ENCODE results near the gene LY86. TPM values are rescaled to one million over a fixed set of nuclear protein-coding genes. Genes with fewer than 3 reads are reported as not detected.

LY86 gene
- total and polyA plus RNA-seq, 9 of the 15 experiments (the other 6 are each of a cell fraction or from before 2014, with no cell fraction given), result 0.08 to 0.20 TPM; not detected in 7

DNA sequence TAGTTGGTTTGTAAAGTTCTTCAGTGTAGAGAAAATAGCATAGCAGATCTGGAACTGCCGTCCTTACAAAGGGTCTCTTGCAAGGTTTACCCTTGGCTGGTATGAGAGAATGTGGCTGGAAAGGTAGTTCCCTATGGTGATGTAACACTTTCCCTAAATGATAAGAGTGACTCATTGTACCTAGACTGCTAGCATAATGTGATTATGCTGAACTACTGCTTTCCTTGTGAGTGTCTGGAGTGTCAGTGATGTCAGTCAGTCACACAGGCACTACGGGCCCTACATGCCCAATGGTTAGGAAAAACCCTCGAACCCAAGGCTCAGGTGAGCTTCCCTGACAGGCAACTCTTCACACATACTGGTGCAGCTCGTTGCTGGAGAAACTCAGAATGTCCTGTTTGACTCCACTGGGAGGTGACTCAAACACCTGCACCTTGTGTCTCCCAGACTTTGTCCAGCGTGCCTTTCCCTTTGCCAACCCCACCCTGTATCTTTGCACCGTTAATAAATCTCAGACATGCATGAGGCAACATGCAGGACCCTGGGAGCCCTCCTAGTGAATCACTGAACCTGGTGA lies 28.4 kb upstream of the LY86 start (continued):
- TF ChIP-seq, protein P1, sequence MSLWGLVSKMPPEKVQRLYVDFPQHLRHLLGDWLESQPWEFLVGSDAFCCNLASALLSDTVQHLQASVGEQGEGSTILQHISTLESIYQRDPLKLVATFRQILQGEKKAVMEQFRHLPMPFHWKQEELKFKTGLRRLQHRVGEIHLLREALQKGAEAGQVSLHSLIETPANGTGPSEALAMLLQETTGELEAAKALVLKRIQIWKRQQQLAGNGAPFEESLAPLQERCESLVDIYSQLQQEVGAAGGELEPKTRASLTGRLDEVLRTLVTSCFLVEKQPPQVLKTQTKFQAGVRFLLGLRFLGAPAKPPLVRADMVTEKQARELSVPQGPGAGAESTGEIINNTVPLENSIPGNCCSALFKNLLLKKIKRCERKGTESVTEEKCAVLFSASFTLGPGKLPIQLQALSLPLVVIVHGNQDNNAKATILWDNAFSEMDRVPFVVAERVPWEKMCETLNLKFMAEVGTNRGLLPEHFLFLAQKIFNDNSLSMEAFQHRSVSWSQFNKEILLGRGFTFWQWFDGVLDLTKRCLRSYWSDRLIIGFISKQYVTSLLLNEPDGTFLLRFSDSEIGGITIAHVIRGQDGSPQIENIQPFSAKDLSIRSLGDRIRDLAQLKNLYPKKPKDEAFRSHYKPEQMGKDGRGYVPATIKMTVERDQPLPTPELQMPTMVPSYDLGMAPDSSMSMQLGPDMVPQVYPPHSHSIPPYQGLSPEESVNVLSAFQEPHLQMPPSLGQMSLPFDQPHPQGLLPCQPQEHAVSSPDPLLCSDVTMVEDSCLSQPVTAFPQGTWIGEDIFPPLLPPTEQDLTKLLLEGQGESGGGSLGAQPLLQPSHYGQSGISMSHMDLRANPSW (CRISPR knock-in tag; IDR thresholded peaks at IDR 0.05), result no peak
- no peak for TF ChIP-seq FOXP1 (CRISPR knock-in tag; IDR thresholded peaks at IDR 0.05)
- TF ChIP-seq TCF7L2 (IDR thresholded peaks at IDR 0.05; ENCODE audit: low read depth, low read length), result no peak
- no peak for TF ChIP-seq CREB3L1 (IDR thresholded peaks at IDR 0.05; ENCODE audit: borderline replicate concordance, low read depth)
- no peak for TF ChIP-seq FOXA3 (CRISPR knock-in tag; conservative IDR thresholded peaks at IDR 0.05 in 1 of 2, IDR thresholded peaks at IDR 0.05 in 1 of 2)
- no peak for TF ChIP-seq CXXC5 (CRISPR knock-in tag; IDR thresholded peaks at IDR 0.05)
- no peak for TF ChIP-seq ZNF408 (CRISPR knock-in tag; IDR thresholded peaks at IDR 0.05; ENCODE audit: low read depth)
- 0 out of 2 replicates have a peak, but pooled peaks have one; percentile 22 for TF ChIP-seq ATF7 (IDR thresholded peaks at IDR 0.05)
- no peak for TF ChIP-seq CBFB (CRISPR knock-in tag; IDR thresholded peaks at IDR 0.05)
- no peak for TF ChIP-seq ZBTB33 (CRISPR knock-in tag; IDR thresholded peaks at IDR 0.05)
- no peak for TF ChIP-seq SMAD2 (IDR thresholded peaks at IDR 0.05; ENCODE audit: low read depth, low read length)
- TF ChIP-seq C11orf30 (IDR thresholded peaks at IDR 0.05; ENCODE audit: low read depth), result no peak
- TF ChIP-seq, protein P2, sequence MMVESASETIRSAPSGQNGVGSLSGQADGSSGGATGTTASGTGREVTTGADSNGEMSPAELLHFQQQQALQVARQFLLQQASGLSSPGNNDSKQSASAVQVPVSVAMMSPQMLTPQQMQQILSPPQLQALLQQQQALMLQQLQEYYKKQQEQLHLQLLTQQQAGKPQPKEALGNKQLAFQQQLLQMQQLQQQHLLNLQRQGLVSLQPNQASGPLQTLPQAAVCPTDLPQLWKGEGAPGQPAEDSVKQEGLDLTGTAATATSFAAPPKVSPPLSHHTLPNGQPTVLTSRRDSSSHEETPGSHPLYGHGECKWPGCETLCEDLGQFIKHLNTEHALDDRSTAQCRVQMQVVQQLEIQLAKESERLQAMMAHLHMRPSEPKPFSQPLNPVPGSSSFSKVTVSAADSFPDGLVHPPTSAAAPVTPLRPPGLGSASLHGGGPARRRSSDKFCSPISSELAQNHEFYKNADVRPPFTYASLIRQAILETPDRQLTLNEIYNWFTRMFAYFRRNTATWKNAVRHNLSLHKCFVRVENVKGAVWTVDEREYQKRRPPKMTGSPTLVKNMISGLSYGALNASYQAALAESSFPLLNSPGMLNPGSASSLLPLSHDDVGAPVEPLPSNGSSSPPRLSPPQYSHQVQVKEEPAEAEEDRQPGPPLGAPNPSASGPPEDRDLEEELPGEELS (CRISPR knock-in tag; IDR thresholded peaks at IDR 0.05; ENCODE audit: borderline replicate concordance), result no peak
- TF ChIP-seq MCM3 (IDR thresholded peaks at IDR 0.05), result no peak
- no peak for TF ChIP-seq EWSR1 (IDR thresholded peaks at IDR 0.05; ENCODE audit: borderline replicate concordance, low read depth, partially characterized antibody)
- no peak for TF ChIP-seq RBM39 (optimal IDR thresholded peaks at IDR 0.05; ENCODE audit: low read depth, low read length)
- no peak for TF ChIP-seq ZNF586 (CRISPR knock-in tag; conservative IDR thresholded peaks at IDR 0.05)
- no peak for TF ChIP-seq NFIC (IDR thresholded peaks at IDR 0.05)
- no peak for TF ChIP-seq KHSRP (IDR thresholded peaks at IDR 0.05)
